Daoy (cell line): ENCODE measurements around the gene SLC41A3. TPM values are rescaled to one million over a fixed set of nuclear protein-coding genes. Genes with fewer than 3 reads are reported as not detected.
"Not testable (repeated sequence)": the region's sequence is repeated elsewhere in the genome, so short reads cannot be mapped to it uniquely, and the experiment has no call there.

Experiments used
- DNase-seq: peaks from one replicate; pipeline ENCODE4 v3.0.0-alpha.2; 2015; ENCODE audit warnings: low read depth
- total RNA-seq: library from RNA; depleted of rRNA; stranded (reverse); fragments of >200 nt; shearing (Covaris generic); gene quantifications from 2 replicates; pipeline ENCODE4 v1.2.3, GENCODE V29; 2014; rRNA removed

The SLC41A3 gene
- total RNA-seq, 1 experiment from 2014 or later, result 30.6 TPM

- DNase-seq, result no peak
These were observed 125.2 kb downstream of the SLC41A3 start for GRCh38 chr3:125958511-125959316.

GRCh38 chr3:125957674-125958510 lies 126.0 kb downstream of the SLC41A3 start:
- DNase-seq, result no peak

GRCh38 chr3:125957020-125957419 lies 126.9 kb downstream of the SLC41A3 start:
- not testable (repeated sequence) for DNase-seq

Other genes starting within 250 kb of the SLC41A3 start
- 0.27 and 0.46 TPM in 2 replicates for gene ROPN1B, start 114.9 kb downstream of the SLC41A3 start, total RNA-seq
- 0.11 TPM in 1 of 2 replicates, not detected in the other for gene ALDH1L1, start 96.5 kb upstream of the SLC41A3 start, total RNA-seq